NCI-H345 treated with DMSO at 0.1 percent for 48 hours (cell line): ENCODE results near the gene MYH11.
"Not testable (repeated sequence)": the region's sequence is repeated elsewhere in the genome, so short reads cannot be mapped to it uniquely, and the experiment has no call there.

Source experiments
- DNase-seq: peaks from one replicate; lab custom pipeline; 2025; ENCODE audit not compliant: unreplicated experiment; lab: John Stamatoyannopoulos, UW

Gene MYH11

GRCh38 chr16:15725641-15726240 lies 131.1 kb downstream of the MYH11 start:
- no peak for DNase-seq

- DNase-seq: no peak
Measured at GRCh38 chr16:15723808-15724207, 133.0 kb downstream of the MYH11 start.

- DNase-seq: no peak
Measured at GRCh38 chr16:15721018-15721417, 135.8 kb downstream of the MYH11 start.

DNA sequence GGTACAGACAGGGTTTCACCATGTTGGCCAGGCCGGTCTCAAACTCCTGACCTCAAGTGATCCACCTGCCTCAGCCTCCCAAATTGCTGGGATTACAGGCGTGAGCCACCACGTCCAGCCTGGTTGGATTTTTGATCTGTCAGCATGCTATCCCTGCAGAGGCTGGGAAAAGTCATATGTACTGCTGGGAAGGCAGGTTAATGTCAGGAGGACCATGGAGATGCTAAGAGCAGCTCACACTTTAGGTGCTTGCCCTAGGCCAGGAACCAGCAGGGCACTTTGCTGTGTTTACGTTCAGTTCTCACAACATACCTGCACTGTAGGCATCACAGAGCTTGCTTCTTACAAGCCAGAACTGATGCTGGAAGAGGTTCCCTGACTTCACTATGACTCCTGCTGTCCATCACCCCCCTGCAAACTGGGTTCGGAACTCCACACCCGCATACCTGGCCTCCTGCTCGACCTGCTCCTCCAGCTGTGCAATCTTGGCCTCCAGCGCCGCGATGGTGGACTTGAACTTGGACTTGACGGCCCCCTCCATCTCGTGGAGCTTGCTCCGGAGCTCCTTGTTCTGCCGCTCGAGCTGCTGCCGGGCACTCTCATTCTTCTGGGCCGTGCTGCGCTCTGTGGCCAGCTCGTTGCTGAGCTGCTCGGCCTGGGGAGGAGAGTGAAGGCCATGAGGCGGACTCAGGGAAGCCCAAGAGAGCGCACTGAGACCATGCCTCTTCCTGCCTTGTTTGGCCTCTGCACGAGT lies 140.0 kb downstream of the MYH11 start:
- DNase-seq: no peak

GRCh38 chr16:15715221-15715620 lies 141.6 kb downstream of the MYH11 start:
- DNase-seq: no peak

- DNase-seq: no peak
Measured at GRCh38 chr16:15714393-15715172, 142.2 kb downstream of the MYH11 start.

- no peak for DNase-seq
Measured at GRCh38 chr16:15708997-15709396, 147.8 kb downstream of the MYH11 start.

- DNase-seq: no peak
Measured at GRCh38 chr16:15708096-15708495, 148.7 kb downstream of the MYH11 start.

- no peak for DNase-seq
Measured at GRCh38 chr16:15707332-15707731, 149.5 kb downstream of the MYH11 start.

DNA sequence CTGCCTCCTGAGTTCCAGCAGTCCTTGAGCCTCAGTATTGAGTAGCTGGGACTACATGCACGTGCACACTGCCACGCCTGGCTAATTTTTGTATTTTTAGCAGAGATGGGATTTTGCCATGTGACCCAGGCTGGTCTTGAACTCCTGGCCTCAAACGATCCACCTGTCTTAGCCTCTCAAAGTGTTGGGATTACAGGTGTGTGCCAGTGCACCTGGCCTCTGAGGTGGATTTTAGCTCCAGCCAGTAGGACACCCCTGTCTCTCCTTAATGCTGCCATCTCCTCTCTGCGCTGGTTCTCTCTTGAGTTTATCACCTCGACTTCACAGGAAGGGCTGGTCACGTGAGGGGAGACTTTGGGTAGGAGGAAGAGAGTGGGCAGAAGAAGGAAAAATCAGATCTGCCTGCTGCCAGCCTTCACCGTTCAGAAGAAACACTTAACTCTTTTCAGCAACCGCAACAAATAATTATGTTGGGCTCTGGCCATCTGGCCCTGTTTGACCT lies 151.7 kb downstream of the MYH11 start:
- DNase-seq: no peak

DNA sequence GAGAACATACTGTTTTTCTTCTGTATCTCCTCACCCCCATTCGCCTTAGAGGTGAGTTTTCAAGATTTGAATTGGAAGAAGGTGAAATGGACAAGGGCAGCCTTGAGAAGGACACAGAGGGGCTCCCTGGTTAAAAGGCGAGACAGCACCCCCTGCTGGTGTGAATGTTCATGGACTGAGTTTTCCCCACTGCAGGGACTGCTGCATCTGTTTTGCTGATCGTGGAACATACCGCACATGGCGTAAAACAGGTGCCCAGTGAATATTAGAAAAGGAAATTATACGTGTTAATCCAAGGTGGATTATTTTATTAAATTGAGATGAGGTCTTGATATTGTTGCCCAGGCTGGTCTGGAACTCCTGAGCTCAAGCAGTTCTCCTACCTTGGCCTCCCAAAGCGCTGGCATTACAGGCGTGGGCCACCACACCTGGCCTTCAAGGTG lies 152.3 kb downstream of the MYH11 start:
- peak; percentile 19 for DNase-seq

DNA sequence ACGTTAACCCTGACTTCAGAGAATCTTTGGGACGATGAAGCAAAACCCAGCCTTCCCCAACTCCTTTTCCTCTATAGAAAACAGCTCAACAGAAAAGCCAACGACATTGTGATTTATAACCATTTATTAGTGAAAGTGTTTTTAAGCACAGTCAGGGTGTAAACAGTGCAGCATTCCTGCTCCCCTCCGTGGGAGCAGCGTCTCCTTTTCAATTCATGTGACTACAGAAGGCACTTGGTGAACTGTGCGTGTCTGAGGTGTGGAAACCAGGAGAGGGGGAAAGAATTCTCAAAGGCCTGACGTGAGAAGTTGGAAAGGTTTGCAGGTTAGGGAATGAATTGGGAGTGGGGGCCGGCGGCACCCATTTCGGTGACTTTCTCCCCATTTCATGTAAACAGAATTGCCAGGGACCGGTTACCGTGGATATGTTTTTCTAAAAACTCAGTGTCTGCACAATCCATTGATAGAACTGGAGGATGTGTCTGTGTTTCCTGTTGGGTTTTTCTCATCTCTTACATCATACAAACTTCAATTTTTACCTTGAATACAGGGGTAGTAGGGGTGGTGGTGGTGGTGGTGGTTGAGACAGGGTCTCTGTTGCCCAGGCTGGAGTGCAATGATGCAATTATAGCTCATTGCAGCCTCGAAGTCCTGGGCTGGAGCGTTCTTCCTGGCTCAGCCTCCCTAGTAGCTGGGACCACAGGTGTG lies 153.6 kb downstream of the MYH11 start:
- DNase-seq: no peak

DNA sequence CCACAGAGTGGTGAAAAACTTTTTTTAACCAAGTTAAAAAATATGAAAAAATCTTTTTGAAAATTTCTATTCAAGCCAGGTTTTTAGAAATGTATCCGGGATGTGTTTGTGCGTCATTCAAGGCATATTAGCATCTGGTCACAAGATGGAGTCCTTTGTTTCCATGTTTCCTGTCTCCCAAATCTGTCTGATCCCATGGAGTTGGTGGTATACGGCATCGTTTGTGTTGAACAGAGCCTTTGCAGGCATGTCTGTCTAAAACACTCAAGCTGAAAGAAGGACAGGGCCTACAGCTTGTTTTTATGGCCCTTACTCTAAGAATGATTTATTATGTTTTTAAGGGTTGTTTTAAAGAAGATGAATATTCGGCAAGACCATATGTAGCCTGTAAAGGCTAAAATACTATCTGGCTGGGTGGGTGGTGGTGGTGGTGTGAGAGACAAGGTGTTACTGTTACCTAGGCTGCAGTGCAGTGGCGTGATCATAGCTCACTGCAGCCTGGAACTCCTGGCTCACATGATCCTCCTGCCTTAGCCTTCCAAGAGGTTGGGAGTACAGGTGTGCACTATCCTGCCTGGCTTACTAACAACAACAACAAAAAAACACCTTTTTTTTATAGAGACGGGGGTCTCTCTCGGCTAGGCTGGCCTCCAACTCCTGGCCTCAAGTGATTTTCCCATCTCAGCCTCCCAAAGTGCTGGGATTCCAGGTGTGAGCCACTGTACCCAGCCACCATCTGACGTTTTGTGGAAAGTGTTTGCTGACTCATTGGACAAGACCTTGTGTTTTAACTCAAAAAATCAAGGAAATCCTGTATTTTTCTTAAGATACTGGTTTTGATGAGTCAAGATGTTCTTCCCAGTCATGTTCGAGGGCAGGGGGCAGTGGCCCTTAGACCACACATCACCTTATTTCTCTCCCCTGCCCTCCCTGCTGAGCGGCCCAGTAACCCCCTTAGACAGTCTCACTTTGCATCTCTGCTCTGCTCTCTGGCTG lies 154.6 kb downstream of the MYH11 start:
- DNase-seq: no peak

GRCh38 chr16:15701367-15701766 lies 155.5 kb downstream of the MYH11 start:
- DNase-seq: no peak

GRCh38 chr16:15699819-15700218 lies 157.0 kb downstream of the MYH11 start:
- no peak for DNase-seq

DNA sequence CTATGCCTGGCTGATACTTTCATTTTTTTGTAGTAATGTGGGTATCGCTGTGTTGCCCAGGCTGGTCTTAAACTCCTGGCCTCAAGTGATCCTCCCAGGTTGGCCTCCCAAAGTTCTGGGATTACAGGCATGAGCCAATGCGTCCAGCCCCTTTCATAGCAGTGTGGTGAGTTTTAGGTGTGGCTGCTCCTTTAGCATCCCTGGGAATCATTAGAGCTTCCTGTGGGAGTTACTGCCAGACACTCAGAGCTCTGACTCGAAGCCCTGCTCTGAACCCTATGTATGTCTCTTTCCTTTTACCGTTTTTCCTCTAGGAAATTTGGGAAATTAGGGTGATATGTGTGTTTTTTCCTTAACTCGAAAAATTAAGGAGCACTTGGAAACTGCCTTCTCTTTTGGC lies 162.3 kb downstream of the MYH11 start:
- DNase-seq: no peak

GRCh38 chr16:15692508-15692907 lies 164.3 kb downstream of the MYH11 start:
- not testable (repeated sequence) for DNase-seq

GRCh38 chr16:15691046-15691445 lies 165.8 kb downstream of the MYH11 start:
- no peak for DNase-seq

DNA sequence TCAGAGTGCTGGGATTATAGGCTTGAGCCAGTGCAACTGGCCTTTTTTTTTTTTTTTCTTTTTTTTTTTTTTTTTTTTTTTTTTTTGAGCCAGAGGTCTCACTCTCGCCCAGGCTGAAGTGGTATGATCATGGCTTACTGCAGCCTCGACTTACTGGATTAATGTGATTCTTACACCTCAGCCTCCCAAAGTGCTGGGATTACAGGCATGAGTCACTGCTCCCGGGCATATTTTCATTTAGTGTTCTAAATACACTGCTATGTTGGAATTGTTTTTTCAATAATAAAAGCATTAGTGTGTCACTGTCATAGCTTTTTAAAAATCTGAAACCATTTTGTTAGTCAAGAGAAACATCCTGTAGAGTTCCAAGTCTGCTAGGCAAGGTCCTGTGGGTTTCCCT lies 166.5 kb downstream of the MYH11 start:
- no peak for DNase-seq

GRCh38 chr16:15689290-15689689 lies 167.5 kb downstream of the MYH11 start:
- no peak for DNase-seq
